SU-DHL-6 (cell line): ENCODE data around the gene KDM6A.

Source experiments
- EZH2phosphoT487 ChIP-seq: fragments of 200-600 bp; sonication (generic), shearing (Covaris generic); conservative IDR thresholded peaks from 2 replicates; pipeline ENCODE4 v1.6.1; 2018; ENCODE audit warnings: mild to moderate bottlenecking, antibody characterized with exemption, low read length, moderate library complexity, mixed read lengths
- TF ChIP-seq, protein P1 (sequence below): fragments of 200-600 bp; sonication (generic); IDR thresholded peaks from one replicate; pipeline ENCODE4 v1.5.1; 2017; ENCODE audit warnings: antibody characterized with exemption, mild to moderate bottlenecking, low read length, moderate library complexity; ENCODE audit not compliant: insufficient read depth, poor library complexity, severe bottlenecking

DNA sequence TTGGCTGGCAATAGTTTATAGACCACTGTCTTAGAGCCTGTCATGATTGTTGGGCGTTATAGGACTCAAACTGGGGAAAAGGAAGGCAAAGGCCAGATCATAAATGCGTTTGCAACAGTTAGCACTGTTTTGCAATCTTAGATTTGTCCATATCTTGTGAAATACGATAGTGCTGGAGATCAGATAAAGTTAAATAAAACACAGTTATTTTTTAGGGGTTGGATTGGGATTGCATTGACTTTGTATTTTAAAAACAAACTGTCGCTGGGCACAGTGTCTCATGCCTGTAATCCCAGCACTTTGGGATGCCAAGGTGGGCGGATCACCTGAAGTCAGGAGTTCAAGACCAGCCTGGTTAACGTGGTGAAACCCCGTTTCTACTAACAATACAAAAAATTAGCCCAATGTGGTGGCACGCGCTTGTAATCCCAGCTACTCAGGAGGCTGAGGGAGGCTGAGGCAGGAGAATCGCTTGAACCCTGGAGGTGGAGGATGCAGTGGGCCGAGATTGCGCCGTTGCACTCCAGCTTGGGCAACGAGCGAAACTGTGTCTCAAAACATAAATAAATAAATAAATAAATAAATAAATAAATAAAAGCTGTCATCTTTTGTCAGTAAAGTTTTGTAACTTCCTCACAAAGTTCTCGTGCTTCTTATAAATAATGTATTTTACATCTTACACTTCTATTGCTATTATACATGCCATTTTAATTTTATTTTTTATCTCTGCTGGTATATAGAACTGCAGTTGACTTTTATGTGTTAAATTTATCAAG, 117.2 kb downstream of the KDM6A start:
- TF ChIP-seq, protein P1, sequence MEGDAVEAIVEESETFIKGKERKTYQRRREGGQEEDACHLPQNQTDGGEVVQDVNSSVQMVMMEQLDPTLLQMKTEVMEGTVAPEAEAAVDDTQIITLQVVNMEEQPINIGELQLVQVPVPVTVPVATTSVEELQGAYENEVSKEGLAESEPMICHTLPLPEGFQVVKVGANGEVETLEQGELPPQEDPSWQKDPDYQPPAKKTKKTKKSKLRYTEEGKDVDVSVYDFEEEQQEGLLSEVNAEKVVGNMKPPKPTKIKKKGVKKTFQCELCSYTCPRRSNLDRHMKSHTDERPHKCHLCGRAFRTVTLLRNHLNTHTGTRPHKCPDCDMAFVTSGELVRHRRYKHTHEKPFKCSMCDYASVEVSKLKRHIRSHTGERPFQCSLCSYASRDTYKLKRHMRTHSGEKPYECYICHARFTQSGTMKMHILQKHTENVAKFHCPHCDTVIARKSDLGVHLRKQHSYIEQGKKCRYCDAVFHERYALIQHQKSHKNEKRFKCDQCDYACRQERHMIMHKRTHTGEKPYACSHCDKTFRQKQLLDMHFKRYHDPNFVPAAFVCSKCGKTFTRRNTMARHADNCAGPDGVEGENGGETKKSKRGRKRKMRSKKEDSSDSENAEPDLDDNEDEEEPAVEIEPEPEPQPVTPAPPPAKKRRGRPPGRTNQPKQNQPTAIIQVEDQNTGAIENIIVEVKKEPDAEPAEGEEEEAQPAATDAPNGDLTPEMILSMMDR = no peak
- no peak for TF ChIP-seq EZH2phosphoT487
